ENCODE measurements around the gene CNTRL.
"Not testable (repeated sequence)": the region's sequence is repeated elsewhere in the genome, so short reads cannot be mapped to it uniquely, and the experiment has no call there.

The CNTRL gene

DNA sequence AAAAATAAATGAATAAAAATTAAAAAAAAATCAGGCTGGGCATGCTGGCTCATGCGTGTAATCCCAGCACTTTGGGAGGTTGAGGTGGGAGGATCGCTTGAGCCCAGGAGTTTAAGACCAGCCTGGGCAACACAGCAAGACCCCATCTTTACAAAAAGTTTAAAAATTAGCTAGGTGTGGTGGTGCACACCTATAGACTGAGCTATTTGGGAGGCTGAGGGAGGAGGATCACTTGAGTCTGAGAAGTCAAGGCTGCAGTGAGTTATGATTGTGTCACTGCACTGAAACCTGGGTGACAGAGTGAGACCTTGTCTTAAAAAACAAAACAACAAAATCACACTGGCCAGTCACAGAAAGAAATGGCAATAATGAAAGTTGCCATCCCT is 3.4 kb upstream of the CNTRL start:
- no peaks in the 10 kb centered on the region for H3K27me3 ChIP-seq (ENCODE audit: control insufficient read depth in 1 of 2, insufficient read depth in 2 of 2, low read length in 2 of 2)
- H3K9ac ChIP-seq (ENCODE audit: low read depth in 1 of 2, low read length in 2 of 2): peak overlapping the region; percentile 48 to 61
- H3K9me3 ChIP-seq (ENCODE audit: control insufficient read depth in 1 of 2, low read length in 2 of 2): peaks cover 0 to 4% of the 10 kb centered on the region in 2 donors
- peak overlapping the region; percentile 64 to 76 for H3K4me3 ChIP-seq (ENCODE audit: low read depth in 1 of 2, low read length in 2 of 2)
- no peaks in the 10 kb centered on the region for H3K36me3 ChIP-seq (ENCODE audit: control insufficient read depth in 1 of 2, insufficient read depth in 2 of 2, low read length in 2 of 2)
- peaks cover 8 to 21% of the 10 kb centered on the region in 2 donors for H3K4me1 ChIP-seq (ENCODE audit: control insufficient read depth in 1 of 2, insufficient read depth in 2 of 2, low read length in 2 of 2)
- H3K27ac ChIP-seq (ENCODE audit: low read depth, low read length): no peak overlapping the region

DNA sequence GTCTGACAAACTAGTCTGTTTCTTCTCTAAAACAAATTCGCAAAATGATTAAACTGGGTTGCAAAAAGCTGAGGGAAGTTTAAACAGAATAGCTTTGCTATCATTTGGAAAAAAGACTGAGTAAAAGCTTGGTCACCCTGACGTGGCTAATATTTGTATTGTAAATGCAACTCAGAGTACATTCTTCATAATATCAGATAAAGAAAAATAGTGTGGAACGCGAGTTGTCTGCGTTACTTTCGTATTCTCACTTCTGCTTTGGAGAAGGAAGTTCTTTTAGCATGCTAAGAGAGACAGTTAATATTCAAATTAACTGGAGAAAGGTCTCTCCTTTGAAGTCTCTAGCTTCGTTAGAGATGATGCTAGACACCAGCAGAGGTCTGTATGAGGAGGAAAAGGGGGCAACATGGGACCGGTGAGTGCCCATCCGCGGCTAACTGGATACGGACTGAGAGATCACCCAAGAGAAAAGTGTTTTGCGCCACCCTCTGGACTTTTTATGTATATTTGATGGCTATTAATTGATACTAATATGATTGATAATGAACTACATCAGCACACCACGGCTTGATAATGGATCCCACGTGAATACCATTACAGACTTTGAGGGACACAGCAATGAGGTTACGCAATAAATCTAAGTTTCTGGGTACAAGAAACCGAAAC is 2.9 kb upstream of the CNTRL start:
- Histone ChIP-seq H3K9me3 (ENCODE audit: control insufficient read depth in 1 of 2, low read length in 2 of 2) (peaks cover 0 to 4% of the 10 kb centered on the region in 2 donors), H3K27ac (ENCODE audit: low read depth, low read length) (no peak overlapping the region), H3K9ac (ENCODE audit: low read depth in 1 of 2, low read length in 2 of 2) (peak overlapping the region; percentile 48 to 61), H3K36me3 (ENCODE audit: control insufficient read depth in 1 of 2, insufficient read depth in 2 of 2, low read length in 2 of 2) (no peaks in the 10 kb centered on the region), H3K4me1 (ENCODE audit: control insufficient read depth in 1 of 2, insufficient read depth in 2 of 2, low read length in 2 of 2) (peaks cover 8 to 21% of the 10 kb centered on the region in 2 donors), H3K4me3 (ENCODE audit: low read depth in 1 of 2, low read length in 2 of 2) (peak overlapping the region; percentile 64 to 76), H3K27me3 (ENCODE audit: control insufficient read depth in 1 of 2, insufficient read depth in 2 of 2, low read length in 2 of 2) (no peaks in the 10 kb centered on the region)

DNA sequence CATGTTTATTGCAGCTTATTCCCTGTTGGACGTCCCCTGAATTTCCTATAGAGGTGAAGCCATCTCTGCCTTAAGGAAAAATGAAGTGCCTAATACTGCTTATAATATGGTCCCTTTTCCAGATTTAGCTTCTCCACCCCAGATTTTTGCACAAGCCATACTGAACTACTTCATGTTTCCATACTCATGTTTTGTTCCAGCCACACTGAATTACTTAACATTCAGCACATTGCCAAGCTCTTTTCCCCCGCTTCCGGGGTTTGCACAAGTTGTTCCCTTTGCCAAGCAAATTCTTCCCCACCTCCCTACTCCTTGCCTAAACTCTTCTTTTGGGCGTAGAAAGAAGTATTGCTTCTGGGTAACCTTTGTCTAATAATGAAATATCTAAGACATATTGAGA is 1.7 kb upstream of the CNTRL start:
- H3K4me3 ChIP-seq (ENCODE audit: low read depth in 1 of 2, low read length in 2 of 2): no peak overlapping the region
- H3K9me3 ChIP-seq (ENCODE audit: control insufficient read depth in 1 of 2, low read length in 2 of 2): peaks cover 0 to 4% of the 10 kb centered on the region in 2 donors
- no peaks in the 10 kb centered on the region for H3K27me3 ChIP-seq (ENCODE audit: control insufficient read depth in 1 of 2, insufficient read depth in 2 of 2, low read length in 2 of 2)
- H3K27ac ChIP-seq (ENCODE audit: low read depth, low read length): no peak overlapping the region
- H3K9ac ChIP-seq (ENCODE audit: low read depth in 1 of 2, low read length in 2 of 2): no peak overlapping the region
- H3K36me3 ChIP-seq (ENCODE audit: control insufficient read depth in 1 of 2, insufficient read depth in 2 of 2, low read length in 2 of 2): no peaks in the 10 kb centered on the region
- peaks cover 8 to 21% of the 10 kb centered on the region in 2 donors for H3K4me1 ChIP-seq (ENCODE audit: control insufficient read depth in 1 of 2, insufficient read depth in 2 of 2, low read length in 2 of 2)

DNA sequence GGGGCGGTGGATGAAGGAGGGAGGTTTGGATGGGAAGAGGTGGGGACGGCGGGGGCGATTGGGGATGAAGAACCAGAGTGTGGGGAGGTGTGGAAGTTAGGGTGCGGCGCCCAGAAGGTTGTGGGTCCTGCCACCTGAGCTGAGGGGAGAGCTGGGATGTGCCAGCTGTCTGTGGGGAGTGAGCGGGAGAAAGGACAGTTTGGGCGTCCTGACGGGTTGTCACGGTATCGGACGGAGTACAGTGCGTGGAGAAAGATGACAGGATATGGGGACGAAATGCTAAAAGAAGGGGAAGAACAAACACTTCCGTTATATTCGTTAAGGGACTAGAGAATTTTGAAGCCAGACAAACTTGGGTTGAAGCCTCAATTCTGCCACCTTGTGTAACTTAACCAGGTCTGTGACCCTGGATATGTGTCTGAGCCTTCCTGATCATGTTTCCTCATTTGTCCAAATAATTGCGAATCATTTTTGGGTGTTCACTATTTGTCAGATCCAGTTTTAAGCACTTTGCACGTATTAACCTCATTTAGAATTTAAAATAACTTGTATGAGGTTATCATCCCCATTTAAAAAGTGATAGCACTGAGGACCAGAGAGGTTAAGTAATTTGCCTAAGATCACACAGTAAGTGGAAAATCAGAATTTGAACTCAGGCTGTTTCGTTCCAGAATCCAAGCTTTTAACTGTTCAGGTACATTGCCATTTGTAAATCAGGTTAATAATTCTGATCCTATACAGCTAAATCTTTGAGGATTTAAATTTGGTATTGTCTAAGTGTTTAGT is 689 bp downstream of the CNTRL start:
- H3K4me3 ChIP-seq (ENCODE audit: low read depth in 1 of 2, low read length in 2 of 2): peak overlapping the region; percentile 79 to 85
- no peaks in the 10 kb centered on the region for H3K27me3 ChIP-seq (ENCODE audit: control insufficient read depth in 1 of 2, insufficient read depth in 2 of 2, low read length in 2 of 2)
- peaks cover 8 to 21% of the 10 kb centered on the region in 2 donors for H3K4me1 ChIP-seq (ENCODE audit: control insufficient read depth in 1 of 2, insufficient read depth in 2 of 2, low read length in 2 of 2)
- no peaks in the 10 kb centered on the region for H3K36me3 ChIP-seq (ENCODE audit: control insufficient read depth in 1 of 2, insufficient read depth in 2 of 2, low read length in 2 of 2)
- no peaks in the 10 kb centered on the region for H3K9me3 ChIP-seq (ENCODE audit: control insufficient read depth in 1 of 2, low read length in 2 of 2)
- H3K9ac ChIP-seq (ENCODE audit: low read depth in 1 of 2, low read length in 2 of 2): peak overlapping the region; percentile 58 to 67
- peak overlapping the region; percentile 8 for H3K27ac ChIP-seq (ENCODE audit: low read depth, low read length)

DNA sequence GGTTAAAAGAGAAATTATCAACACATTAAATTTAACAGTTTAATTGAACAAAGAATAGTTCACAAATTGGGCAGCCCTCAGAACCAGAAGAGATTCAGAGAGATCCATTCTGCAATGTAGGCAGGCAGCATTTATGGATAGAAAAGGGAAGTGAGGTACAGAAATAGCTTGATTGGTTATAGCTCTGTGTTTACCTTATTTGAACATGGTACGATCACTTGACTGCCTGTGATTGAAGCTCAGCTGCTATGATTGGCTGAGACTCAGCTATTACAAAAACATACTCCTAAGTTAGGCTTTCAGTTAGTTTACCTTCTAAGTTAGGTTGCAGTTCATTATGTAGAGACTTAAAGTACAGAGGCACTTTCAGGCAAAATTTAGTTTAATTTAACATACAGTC is 7.3 kb downstream of the CNTRL start:
- no peaks in the 10 kb centered on the region for H3K9me3 ChIP-seq (ENCODE audit: control insufficient read depth in 1 of 2, low read length in 2 of 2)
- no peak overlapping the region for H3K27ac ChIP-seq (ENCODE audit: low read depth, low read length)
- no peaks in the 10 kb centered on the region for H3K4me1 ChIP-seq (ENCODE audit: control insufficient read depth in 1 of 2, insufficient read depth in 2 of 2, low read length in 2 of 2)
- no peak overlapping the region for H3K9ac ChIP-seq (ENCODE audit: low read depth in 1 of 2, low read length in 2 of 2)
- no peak overlapping the region for H3K4me3 ChIP-seq (ENCODE audit: low read depth in 1 of 2, low read length in 2 of 2)
- no peaks in the 10 kb centered on the region for H3K27me3 ChIP-seq (ENCODE audit: control insufficient read depth in 1 of 2, insufficient read depth in 2 of 2, low read length in 2 of 2)
- H3K36me3 ChIP-seq (ENCODE audit: control insufficient read depth in 1 of 2, insufficient read depth in 2 of 2, low read length in 2 of 2): peaks cover 0 to 13% of the 10 kb centered on the region in 2 donors

DNA sequence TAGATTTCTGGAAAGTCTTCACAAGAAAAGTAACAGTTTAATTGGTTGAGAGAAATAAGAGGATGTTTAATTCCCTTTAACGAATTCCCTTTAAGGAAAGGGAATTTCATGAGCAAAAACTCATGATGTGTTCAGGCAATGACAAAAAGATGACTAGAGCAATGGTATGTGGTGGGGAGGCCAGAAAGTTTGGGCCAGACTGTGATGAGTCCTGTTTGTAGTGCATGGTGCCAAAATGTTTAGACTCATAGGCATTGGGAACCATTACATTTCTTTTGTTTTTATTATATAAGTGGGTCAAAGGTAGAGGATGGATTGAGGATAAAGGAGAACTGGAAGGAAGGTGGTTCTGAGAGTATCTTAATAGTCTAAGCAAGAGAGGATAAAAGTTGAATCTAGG is 10.9 kb downstream of the CNTRL start:
- Histone ChIP-seq H3K27ac (ENCODE audit: low read depth, low read length) (no peak overlapping the region), H3K4me3 (ENCODE audit: low read depth in 1 of 2, low read length in 2 of 2) (no peak overlapping the region), H3K9ac (ENCODE audit: low read depth in 1 of 2, low read length in 2 of 2) (no peak overlapping the region), H3K4me1 (ENCODE audit: control insufficient read depth in 1 of 2, insufficient read depth in 2 of 2, low read length in 2 of 2) (no peaks in the 10 kb centered on the region), H3K27me3 (ENCODE audit: control insufficient read depth in 1 of 2, insufficient read depth in 2 of 2, low read length in 2 of 2) (no peaks in the 10 kb centered on the region), H3K9me3 (ENCODE audit: control insufficient read depth in 1 of 2, low read length in 2 of 2) (no peaks in the 10 kb centered on the region), H3K36me3 (ENCODE audit: control insufficient read depth in 1 of 2, insufficient read depth in 2 of 2, low read length in 2 of 2) (peaks cover 0 to 14% of the 10 kb centered on the region in 2 donors)

- Histone ChIP-seq H3K27ac (ENCODE audit: low read depth, low read length) (no peak overlapping the region), H3K9ac (ENCODE audit: low read depth in 1 of 2, low read length in 2 of 2) (no peak overlapping the region), H3K27me3 (ENCODE audit: control insufficient read depth in 1 of 2, insufficient read depth in 2 of 2, low read length in 2 of 2) (no peaks in the 10 kb centered on the region), H3K36me3 (ENCODE audit: control insufficient read depth in 1 of 2, insufficient read depth in 2 of 2, low read length in 2 of 2) (peaks cover 0 to 4% of the 10 kb centered on the region in 2 donors), H3K4me3 (ENCODE audit: low read depth in 1 of 2, low read length in 2 of 2) (no peak overlapping the region), H3K4me1 (ENCODE audit: control insufficient read depth in 1 of 2, insufficient read depth in 2 of 2, low read length in 2 of 2) (no peaks in the 10 kb centered on the region), H3K9me3 (ENCODE audit: control insufficient read depth in 1 of 2, low read length in 2 of 2) (no peaks in the 10 kb centered on the region)
Observed at GRCh38 chr9:121088576-121088975, 13.8 kb downstream of the CNTRL start.

DNA sequence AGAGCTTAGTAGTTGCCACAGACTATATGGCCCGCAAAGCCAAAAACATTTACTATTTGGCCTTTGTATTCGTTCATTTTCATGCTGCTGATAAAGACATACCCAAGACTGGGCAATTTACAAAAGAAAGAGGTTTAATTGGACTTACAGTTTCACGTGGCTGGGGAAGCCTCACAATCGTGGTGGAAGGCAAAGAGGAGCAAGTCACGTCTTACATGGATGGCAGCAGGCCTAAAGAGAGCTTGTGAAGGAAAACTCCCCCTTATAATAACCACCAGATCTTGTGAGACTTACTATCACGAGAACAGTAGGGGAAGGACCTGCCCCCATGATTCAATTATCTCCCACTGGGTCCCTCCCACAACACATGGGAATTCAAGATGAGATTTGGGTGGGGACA is 16.0 kb downstream of the CNTRL start:
- H3K4me1 ChIP-seq (ENCODE audit: control insufficient read depth in 1 of 2, insufficient read depth in 2 of 2, low read length in 2 of 2); H3K4me3 ChIP-seq (ENCODE audit: low read depth in 1 of 2, low read length in 2 of 2); H3K9me3 ChIP-seq (ENCODE audit: control insufficient read depth in 1 of 2, low read length in 2 of 2); H3K36me3 ChIP-seq (ENCODE audit: control insufficient read depth in 1 of 2, insufficient read depth in 2 of 2, low read length in 2 of 2); H3K27ac ChIP-seq (ENCODE audit: low read depth, low read length); H3K9ac ChIP-seq (ENCODE audit: low read depth in 1 of 2, low read length in 2 of 2); H3K27me3 ChIP-seq (ENCODE audit: control insufficient read depth in 1 of 2, insufficient read depth in 2 of 2, low read length in 2 of 2): not testable (repeated sequence)

- Histone ChIP-seq H3K27ac (ENCODE audit: low read depth, low read length) (no peak overlapping the region), H3K9me3 (ENCODE audit: control insufficient read depth in 1 of 2, low read length in 2 of 2) (no peaks in the 10 kb centered on the region), H3K4me3 (ENCODE audit: low read depth in 1 of 2, low read length in 2 of 2) (no peak overlapping the region), H3K9ac (ENCODE audit: low read depth in 1 of 2, low read length in 2 of 2) (no peak overlapping the region), H3K36me3 (ENCODE audit: control insufficient read depth in 1 of 2, insufficient read depth in 2 of 2, low read length in 2 of 2) (peaks cover 0 to 10% of the 10 kb centered on the region in 2 donors), H3K4me1 (ENCODE audit: control insufficient read depth in 1 of 2, insufficient read depth in 2 of 2, low read length in 2 of 2) (no peaks in the 10 kb centered on the region), H3K27me3 (ENCODE audit: control insufficient read depth in 1 of 2, insufficient read depth in 2 of 2, low read length in 2 of 2) (no peaks in the 10 kb centered on the region)
Observed at GRCh38 chr9:121095057-121095456, 20.3 kb downstream of the CNTRL start.

GRCh38 chr9:121098567-121099198 is 23.9 kb downstream of the CNTRL start:
- H3K9ac ChIP-seq (ENCODE audit: low read depth in 1 of 2, low read length in 2 of 2): no peak overlapping the region
- no peaks in the 10 kb centered on the region for H3K27me3 ChIP-seq (ENCODE audit: control insufficient read depth in 1 of 2, insufficient read depth in 2 of 2, low read length in 2 of 2)
- no peak overlapping the region for H3K27ac ChIP-seq (ENCODE audit: low read depth, low read length)
- H3K4me3 ChIP-seq (ENCODE audit: low read depth in 1 of 2, low read length in 2 of 2): no peak overlapping the region
- H3K4me1 ChIP-seq (ENCODE audit: control insufficient read depth in 1 of 2, insufficient read depth in 2 of 2, low read length in 2 of 2): no peaks in the 10 kb centered on the region
- H3K36me3 ChIP-seq (ENCODE audit: control insufficient read depth in 1 of 2, insufficient read depth in 2 of 2, low read length in 2 of 2): peaks cover 0 to 8% of the 10 kb centered on the region in 2 donors
- no peaks in the 10 kb centered on the region for H3K9me3 ChIP-seq (ENCODE audit: control insufficient read depth in 1 of 2, low read length in 2 of 2)
